MCF 10A (cell line): ENCODE results near the gene IQCC. TPM values are rescaled to one million over a fixed set of nuclear protein-coding genes. Genes with fewer than 3 reads are reported as not detected.
A peak's percentile ranks its signal among the peaks of the same experiment; 100 is the strongest.

Experiments used
- BruUV-seq: library from RNA; stranded (reverse); fragments of 400-500 nt; replicated peaks from 2 replicates; lab custom pipeline; 2021; lab: Mats Ljungman, UMichigan
- CTCF ChIA-PET: fragments of 300-600 bp; sonication (Branson Sonifier 250); formaldehyde crosslinking; extraction: SDS; loops from one replicate; lab custom pipeline; 2021; ENCODE audit warnings: antibody characterized with exemption, inconsistent platforms; lab: Yijun Ruan, JAX
- POLR2A ChIA-PET: fragments of 300-600, 350-650 bp; sonication (Branson Sonifier 250); formaldehyde crosslinking; extraction: SDS; loops from one replicate; lab custom pipeline; 2020; ENCODE audit warnings: antibody characterized with exemption, inconsistent platforms; lab: Yijun Ruan, JAX
- DNase-seq: peaks from one replicate; pipeline ENCODE4 v3.0.0-alpha.2; 2018; ENCODE audit not compliant: unreplicated experiment
- H3K27ac Mint-ChIP-seq: one replicate; pipeline ENCODE4 v1.8.0; 2022; ENCODE audit warnings: mild to moderate bottlenecking, low read depth, mixed read lengths; ENCODE audit not compliant: unreplicated experiment
- H3K27me3 Mint-ChIP-seq: one replicate; pipeline ENCODE4 v1.8.0; 2022; ENCODE audit warnings: mixed read lengths; ENCODE audit not compliant: insufficient read depth, unreplicated experiment
- H3K36me3 Mint-ChIP-seq: one replicate; pipeline ENCODE4 v1.8.0; 2022; ENCODE audit warnings: mild to moderate bottlenecking, moderate library complexity, mixed read lengths; ENCODE audit not compliant: insufficient read depth, unreplicated experiment
- H3K4me1 Mint-ChIP-seq: one replicate; pipeline ENCODE4 v1.8.0; 2022; ENCODE audit warnings: mixed read lengths; ENCODE audit not compliant: insufficient read depth, unreplicated experiment
- H3K4me3 Mint-ChIP-seq: one replicate; pipeline ENCODE4 v1.8.0; 2022; ENCODE audit warnings: mild to moderate bottlenecking, moderate library complexity, mixed read lengths; ENCODE audit not compliant: unreplicated experiment
- H3K9me3 Mint-ChIP-seq: one replicate; pipeline ENCODE4 v1.8.0; 2022; ENCODE audit warnings: mixed read lengths; ENCODE audit not compliant: unreplicated experiment
- CTCF ChIP-seq: fragments of 200-600 bp; IDR thresholded peaks from one replicate; pipeline ENCODE4 v1.8.0; 2022; ENCODE audit warnings: antibody characterized with exemption, mild to moderate bottlenecking; ENCODE audit not compliant: unreplicated experiment
- intact Hi-C: fragments of 100-400 bp; cut with micrococcal nuclease; formaldehyde crosslinking; loops from 2 replicates; pipeline ENCODE4 v1.14.1; 2022
- total RNA-seq: library from RNA; stranded (reverse); gene quantifications from 2 replicates; pipeline ENCODE4 v1.2.3, GENCODE V29; 2022

IQCC gene
- total RNA-seq, 1 experiment from 2014 or later: 1.9 TPM

- peaks cover 10% of the 10 kb centered on the region for H3K4me1 Mint-ChIP-seq
- H3K9me3 Mint-ChIP-seq: no peaks in the 10 kb centered on the region
- no peak for TF ChIP-seq CTCF
- H3K27ac Mint-ChIP-seq: peak overlapping the region; percentile 70
- POLR2A ChIA-PET: interaction anchor here (0.9 kb wide), 1 partner anchor 8 kb away, joined by 3 read pairs; the partner anchor contains the start of gene CCDC28B
- H3K36me3 Mint-ChIP-seq: peaks cover 23% of the 10 kb centered on the region
- CTCF ChIA-PET: no interaction called here
- H3K4me3 Mint-ChIP-seq: no peak overlapping the region
- no TSS peak for BruUV-seq
- DNase-seq: no peak
- no peaks in the 10 kb centered on the region for H3K27me3 Mint-ChIP-seq
- intact Hi-C loops: no loop called here
These were observed 3.0 kb downstream of the IQCC start for GRCh38 chr1:32208469-32208868.

- H3K9me3 Mint-ChIP-seq: no peaks in the 10 kb centered on the region
- no peaks in the 10 kb centered on the region for H3K27me3 Mint-ChIP-seq
- intact Hi-C loops: no loop called here
- BruUV-seq: no TSS peak
- H3K36me3 Mint-ChIP-seq: peaks cover 21% of the 10 kb centered on the region
- DNase-seq: peak; percentile 84
- no peak within 1 kb of the TSS for H3K4me3 Mint-ChIP-seq
- H3K27ac Mint-ChIP-seq: peak within 1 kb of the TSS; percentile 70
- CTCF ChIA-PET: interaction anchor here (0.6 kb wide), 1 partner anchor 206 kb away, joined by 3 read pairs; no protein-coding TSS in a partner anchor
- peaks cover 10% of the 10 kb centered on the region for H3K4me1 Mint-ChIP-seq
- POLR2A ChIA-PET: interaction anchor here (0.9 kb wide), 1 partner anchor 8 kb away, joined by 3 read pairs; the partner anchor contains the start of gene CCDC28B
- TF ChIP-seq CTCF: no peak
These were observed 3.4 kb downstream of the IQCC start, which contains the start of gene DCDC2B for GRCh38 chr1:32208891-32209328. DCDC2B (plus strand) TSS chr1:32209089; CDS start chr1:32209094, 5 bp downstream.

- DNase-seq: peak; percentile 75
- Mint-ChIP-seq H3K9me3 (no peaks in the 10 kb centered on the region), H3K4me1 (peaks cover 1% of the 10 kb centered on the region), H3K4me3 (no peak overlapping the region), H3K27ac (peak overlapping the region; percentile 54), H3K36me3 (peaks cover 43% of the 10 kb centered on the region), H3K27me3 (no peaks in the 10 kb centered on the region)
- ChIA-PET POLR2A (interaction anchor here (0.6 to 2.3 kb wide), 14 partner anchors 10 to 178 kb away, joined by 3 to 19 read pairs (median 4); partner anchors contain the start of genes BSDC1, CCDC28B, IQCC and TXLNA), CTCF (interaction anchor here (0.5 to 3.1 kb wide), 40 partner anchors 8 to 759 kb away, joined by 3 to 24 read pairs (median 4); partner anchors contain the start of genes BSDC1, CCDC28B, HDAC1 and IQCC)
- intact Hi-C loops: loop anchor here (1.0 to 5.0 kb wide), 4 partner anchors 75 to 198 kb away; partner anchors contain the start of gene BSDC1
- peak; percentile 79 for TF ChIP-seq CTCF
- BruUV-seq: no TSS peak
These were observed 10.4 kb downstream of the IQCC start for GRCh38 chr1:32215629-32216480.
